ACHN (cell line): ENCODE results near the gene CDKN2B-AS1.

Source experiments
- DNase-seq: peaks from one replicate; pipeline ENCODE4 v3.0.0-alpha.2; 2015
- in situ Hi-C: cut with HindIII; loops from 2 replicates; pipeline ENCODE4 v1.10.0; 2017; ENCODE audit warnings: low sequenced_read_pairs, low pct_ligation_motif_present, low pct_unique_long_range_greater_than_20kb

The CDKN2B-AS1 gene

GRCh38 chr9:21996858-21997257 is 2.3 kb downstream of the CDKN2B-AS1 start:
- no peak for DNase-seq
- in situ Hi-C loops = no loop called here

- in situ Hi-C loops = no loop called here
- no peak for DNase-seq
Measured at GRCh38 chr9:21997480-21997879, 2.9 kb downstream of the CDKN2B-AS1 start.

GRCh38 chr9:21998026-21998425 is 3.4 kb downstream of the CDKN2B-AS1 start:
- in situ Hi-C loops = no loop called here

GRCh38 chr9:22002038-22002437 is 7.4 kb downstream of the CDKN2B-AS1 start:
- in situ Hi-C loops = no loop called here
- DNase-seq = no peak

More at GRCh38 chr9:21998026-21998425, 3.4 kb downstream of the CDKN2B-AS1 start:
- no peak for DNase-seq

- in situ Hi-C loops = no loop called here
- DNase-seq = no peak
Measured at GRCh38 chr9:22005021-22005701, 10.6 kb downstream of the CDKN2B-AS1 start.

- no peak for DNase-seq
- in situ Hi-C loops = no loop called here
Measured at GRCh38 chr9:22005702-22006606, 11.4 kb downstream of the CDKN2B-AS1 start.

- in situ Hi-C loops = no loop called here
- DNase-seq = no peak
Measured at GRCh38 chr9:22008384-22008716, 13.8 kb downstream of the CDKN2B-AS1 start.

GRCh38 chr9:22008717-22009505 is 14.3 kb downstream of the CDKN2B-AS1 start, which contains the start of gene CDKN2B:
CDKN2B (minus strand) TSS chr9:22009305; CDS start chr9:22008953, 352 bp downstream.
- peak; percentile 94 for DNase-seq
- in situ Hi-C loops = no loop called here

GRCh38 chr9:22009506-22009867 is 14.9 kb downstream of the CDKN2B-AS1 start:
- in situ Hi-C loops = no loop called here
- no peak for DNase-seq

- in situ Hi-C loops = no loop called here
- no peak for DNase-seq
Measured at GRCh38 chr9:22010866-22011625, 16.5 kb downstream of the CDKN2B-AS1 start.

GRCh38 chr9:22022396-22022795 is 27.8 kb downstream of the CDKN2B-AS1 start:
- in situ Hi-C loops = no loop called here
- DNase-seq = no peak

- DNase-seq = no peak
- in situ Hi-C loops = no loop called here
Measured at GRCh38 chr9:22026696-22027095, 32.1 kb downstream of the CDKN2B-AS1 start.

- DNase-seq = no peak
- in situ Hi-C loops = no loop called here
Measured at GRCh38 chr9:22028394-22028793, 33.8 kb downstream of the CDKN2B-AS1 start.

- in situ Hi-C loops = no loop called here
- DNase-seq = no peak
Measured at GRCh38 chr9:22029231-22029630, 34.6 kb downstream of the CDKN2B-AS1 start.

GRCh38 chr9:22030101-22030598 is 35.6 kb downstream of the CDKN2B-AS1 start:
- in situ Hi-C loops = no loop called here
- peak; percentile 12 for DNase-seq

GRCh38 chr9:22031655-22032411 is 37.2 kb downstream of the CDKN2B-AS1 start:
- in situ Hi-C loops = no loop called here

GRCh38 chr9:22033012-22033630 is 38.5 kb downstream of the CDKN2B-AS1 start:
- in situ Hi-C loops = no loop called here
- DNase-seq = no peak

More at GRCh38 chr9:22031655-22032411, 37.2 kb downstream of the CDKN2B-AS1 start:
- no peak for DNase-seq
